ENCODE data around the gene EVC2. TPM values are rescaled to one million over a fixed set of nuclear protein-coding genes. Genes with fewer than 3 reads are reported as not detected.
A peak's percentile ranks its signal among the peaks of the same experiment; 100 is the strongest.

Gene EVC2
- total and polyA plus RNA-seq, 12 donors = 0.66 to 3.4 (median 1.7) TPM

DNA sequence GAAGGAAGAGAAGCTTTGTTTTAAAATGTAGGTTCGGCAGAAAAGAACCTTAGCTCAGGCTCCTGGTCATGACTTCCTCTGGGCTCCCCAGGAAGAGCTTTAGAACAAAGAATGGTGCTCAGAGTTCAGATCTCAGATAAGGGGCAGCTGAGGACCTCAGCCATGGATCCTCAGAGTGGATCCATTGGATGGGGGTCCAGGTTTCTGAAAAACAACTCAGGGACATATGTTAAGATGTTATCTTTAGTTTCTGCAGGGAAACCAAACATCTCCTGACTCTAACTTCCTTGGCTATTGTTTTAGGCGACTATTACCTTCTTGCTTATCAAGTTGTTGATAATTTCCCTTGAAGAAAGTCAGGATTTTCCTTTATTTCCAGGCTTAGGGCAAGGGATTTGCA, 8.0 kb upstream of the EVC2 start:
- WGBS, 4 donors = 83 to 92% (median 88%) methylated on average over 2 of the region's 2 CpGs
- Histone ChIP-seq H3K4me1 (replicated peaks in 1 of 2) (no peaks in the 10 kb centered on the region), H3K27me3 (no peaks in the 10 kb centered on the region), H3K4me3 (no peak overlapping the region), H3K9me3 (replicated peaks in 1 of 3) (no peaks in the 10 kb centered on the region), H3K36me3 (replicated peaks in 1 of 2) (no peaks in the 10 kb centered on the region), H3K27ac (no peak overlapping the region)
- DNase-seq = no peak
- TF ChIP-seq CTCF (IDR thresholded peaks at IDR 0.05) (no peak), POLR2A (IDR thresholded peaks at IDR 0.05) (no peak)
- intact Hi-C loops (cut with DNase I) = no loop called here

GRCh38 chr4:5715357-5715756, 7.0 kb upstream of the EVC2 start:
- no peak for DNase-seq
- TF ChIP-seq POLR2A (IDR thresholded peaks at IDR 0.05) = no peak
- TF ChIP-seq CTCF (IDR thresholded peaks at IDR 0.05) = no peak
- 46 to 84% (median 57%) methylated on average over 2 of the region's 2 CpGs for WGBS, 4 donors
- Histone ChIP-seq H3K4me3 (no peak overlapping the region), H3K27ac (no peak overlapping the region), H3K4me1 (replicated peaks in 1 of 2) (no peaks in the 10 kb centered on the region), H3K27me3 (no peaks in the 10 kb centered on the region), H3K9me3 (replicated peaks in 1 of 3) (no peaks in the 10 kb centered on the region), H3K36me3 (replicated peaks in 1 of 2) (no peaks in the 10 kb centered on the region)
- intact Hi-C loops (cut with DNase I) = no loop called here

DNA sequence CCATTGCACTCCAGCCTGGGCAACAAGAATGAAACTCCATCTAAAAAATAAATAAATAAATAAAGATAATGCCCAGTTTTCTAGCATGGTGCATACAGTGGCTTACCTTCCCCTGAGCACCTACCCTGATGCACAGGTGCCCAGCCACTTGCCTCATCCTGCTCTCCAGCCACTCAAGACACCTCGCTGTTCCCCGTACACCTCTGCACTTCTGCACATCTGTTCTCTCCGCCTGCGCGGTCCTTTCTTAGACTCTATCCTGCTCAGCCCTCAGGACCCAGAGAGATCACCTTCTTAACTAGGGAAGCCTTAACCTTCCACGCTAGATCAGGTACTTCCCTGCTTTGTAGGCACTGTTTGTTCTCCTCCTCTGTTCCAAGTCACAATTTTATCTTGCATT, 5.5 kb upstream of the EVC2 start:
- peak in 1 of 7 donors; percentile 23 for DNase-seq
- intact Hi-C loops (cut with DNase I) = no loop called here
- WGBS, 4 donors = 81 to 89% (median 82%) methylated on average over 6 of the region's 6 CpGs
- no peak overlapping the region for H3K27ac ChIP-seq
- no peaks in the 10 kb centered on the region for H3K36me3 ChIP-seq (replicated peaks in 1 of 2)
- TF ChIP-seq POLR2A (IDR thresholded peaks at IDR 0.05) (no peak), CTCF (IDR thresholded peaks at IDR 0.05) (no peak)
- peaks cover 0 to under 1% of the 10 kb centered on the region in 2 donors for H3K4me1 ChIP-seq (replicated peaks in 1 of 2)
- no peak overlapping the region for H3K4me3 ChIP-seq
- no peaks in the 10 kb centered on the region for H3K9me3 ChIP-seq (replicated peaks in 1 of 3)
- no peaks in the 10 kb centered on the region for H3K27me3 ChIP-seq

DNA sequence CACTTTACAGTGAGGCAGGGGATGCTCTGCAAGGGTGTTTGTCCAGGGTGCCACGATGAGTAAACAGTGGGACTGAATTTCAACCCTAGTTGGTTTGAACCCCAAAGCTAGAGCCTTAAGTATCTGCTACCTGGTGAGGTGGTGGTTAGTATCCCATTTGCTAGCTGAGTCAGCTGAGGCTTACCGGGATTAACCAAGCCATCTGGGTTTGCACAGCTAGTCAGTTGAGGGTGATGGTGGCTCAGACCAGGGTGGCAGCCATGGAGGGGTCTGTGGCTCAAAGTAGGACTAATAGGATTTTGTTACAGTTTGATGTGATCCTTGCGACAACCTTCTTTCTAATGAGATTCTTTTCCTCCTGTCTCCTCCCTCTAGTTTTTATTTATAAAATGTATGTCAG, 4.6 kb upstream of the EVC2 start:
- Histone ChIP-seq H3K27me3 (no peaks in the 10 kb centered on the region), H3K27ac (no peak overlapping the region), H3K4me1 (replicated peaks in 1 of 2) (peaks cover 0 to 7% of the 10 kb centered on the region in 2 donors), H3K36me3 (replicated peaks in 1 of 2) (no peaks in the 10 kb centered on the region), H3K4me3 (no peak overlapping the region), H3K9me3 (replicated peaks in 1 of 3) (no peaks in the 10 kb centered on the region)
- DNase-seq = peak in 1 of 7 donors; percentile 14
- TF ChIP-seq POLR2A (IDR thresholded peaks at IDR 0.05) = no peak
- no peak for TF ChIP-seq CTCF (IDR thresholded peaks at IDR 0.05)
- WGBS, 4 donors = 86 to 96% (median 91%) methylated on average over 3 of the region's 3 CpGs
- intact Hi-C loops (cut with DNase I) = no loop called here
